Keratinocyte (primary cell): Measurements from ENCODE around the gene MTRR.

Experiments used
- EZH2 ChIP-seq: IDR thresholded peaks from one replicate; pipeline ENCODE4 v1.6.1; 2012; ENCODE audit warnings: inconsistent platforms, mild to moderate bottlenecking, low read length, moderate library complexity
- TF ChIP-seq, protein P1 (sequence below), 3 experiments: IDR thresholded peaks in 1 of 3; conservative IDR thresholded peaks in 1 of 3; optimal IDR thresholded peaks in 1 of 3; 2 replicates in 2 of 3; 3 replicates in 1 of 3; pipeline versions ENCODE3 to v1.5.1; 2011; ENCODE audit warnings: low read length in 3 of 3, mild to moderate bottlenecking in 3 of 3, moderate library complexity in 2 of 3, control low read depth in 1 of 3, inconsistent platforms in 1 of 3; ENCODE audit not compliant: insufficient read depth in 2 of 3; ENCODE audit errors: extremely low read depth in 1 of 3

DNA sequence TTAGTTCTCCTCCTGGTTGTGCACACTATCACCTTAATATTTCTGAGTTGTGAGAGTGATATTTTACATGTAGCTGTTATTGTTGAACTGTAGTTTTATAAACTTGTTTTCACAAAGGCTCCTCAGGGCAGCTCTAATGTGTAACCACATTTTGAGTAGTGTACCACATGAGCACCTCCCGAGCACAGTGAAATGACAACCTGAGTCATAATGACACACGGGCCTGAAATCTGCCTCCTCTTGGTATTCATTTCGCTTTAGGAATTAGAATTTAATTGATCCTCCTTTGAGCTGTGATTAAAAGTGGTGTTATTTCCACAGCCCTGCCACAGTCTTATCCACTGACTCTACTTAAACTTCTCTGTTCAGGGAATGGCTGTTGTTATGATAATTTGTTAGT, 7.9 kb downstream of the MTRR start:
- TF ChIP-seq, protein P1, sequence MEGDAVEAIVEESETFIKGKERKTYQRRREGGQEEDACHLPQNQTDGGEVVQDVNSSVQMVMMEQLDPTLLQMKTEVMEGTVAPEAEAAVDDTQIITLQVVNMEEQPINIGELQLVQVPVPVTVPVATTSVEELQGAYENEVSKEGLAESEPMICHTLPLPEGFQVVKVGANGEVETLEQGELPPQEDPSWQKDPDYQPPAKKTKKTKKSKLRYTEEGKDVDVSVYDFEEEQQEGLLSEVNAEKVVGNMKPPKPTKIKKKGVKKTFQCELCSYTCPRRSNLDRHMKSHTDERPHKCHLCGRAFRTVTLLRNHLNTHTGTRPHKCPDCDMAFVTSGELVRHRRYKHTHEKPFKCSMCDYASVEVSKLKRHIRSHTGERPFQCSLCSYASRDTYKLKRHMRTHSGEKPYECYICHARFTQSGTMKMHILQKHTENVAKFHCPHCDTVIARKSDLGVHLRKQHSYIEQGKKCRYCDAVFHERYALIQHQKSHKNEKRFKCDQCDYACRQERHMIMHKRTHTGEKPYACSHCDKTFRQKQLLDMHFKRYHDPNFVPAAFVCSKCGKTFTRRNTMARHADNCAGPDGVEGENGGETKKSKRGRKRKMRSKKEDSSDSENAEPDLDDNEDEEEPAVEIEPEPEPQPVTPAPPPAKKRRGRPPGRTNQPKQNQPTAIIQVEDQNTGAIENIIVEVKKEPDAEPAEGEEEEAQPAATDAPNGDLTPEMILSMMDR (optimal IDR thresholded peaks at IDR 0.05 in 1 of 3, IDR thresholded peaks at IDR 0.05 in 1 of 3, conservative IDR thresholded peaks at IDR 0.05 in 1 of 3; ENCODE audit: extremely low read depth in 1 of 3, insufficient read depth in 2 of 3, low read length in 3 of 3), result no peak
- TF ChIP-seq EZH2, result no peak
